Middle frontal gyrus (tissue), 1 donor: ENCODE data around the gene TRIM45.

ENCODE experiments used
- DNase-seq: peaks from one replicate; pipeline ENCODE4 v3.0.0-alpha.2; 2015; ENCODE audit warnings: low spot score; ENCODE audit errors: extremely low spot score

TRIM45 gene

DNA sequence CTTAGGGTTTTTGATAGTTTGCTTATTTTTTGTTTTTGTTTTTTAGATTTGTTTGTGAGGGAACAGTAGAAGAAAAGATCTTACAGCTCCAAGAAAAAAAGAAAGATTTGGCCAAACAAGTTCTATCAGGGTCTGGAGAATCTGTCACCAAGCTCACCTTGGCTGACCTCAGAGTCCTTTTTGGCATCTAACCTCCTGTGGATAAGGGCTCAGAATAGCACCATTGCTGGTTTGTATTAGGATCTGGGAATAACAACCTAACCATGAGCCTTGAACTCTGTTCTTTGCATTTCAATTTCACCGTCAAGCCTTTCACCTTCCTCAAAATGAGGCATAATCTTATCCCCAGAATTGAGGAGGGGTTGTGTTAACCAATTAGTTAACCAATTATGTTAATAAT, 20.2 kb downstream of the TRIM45 start:
- DNase-seq: no peak

DNA sequence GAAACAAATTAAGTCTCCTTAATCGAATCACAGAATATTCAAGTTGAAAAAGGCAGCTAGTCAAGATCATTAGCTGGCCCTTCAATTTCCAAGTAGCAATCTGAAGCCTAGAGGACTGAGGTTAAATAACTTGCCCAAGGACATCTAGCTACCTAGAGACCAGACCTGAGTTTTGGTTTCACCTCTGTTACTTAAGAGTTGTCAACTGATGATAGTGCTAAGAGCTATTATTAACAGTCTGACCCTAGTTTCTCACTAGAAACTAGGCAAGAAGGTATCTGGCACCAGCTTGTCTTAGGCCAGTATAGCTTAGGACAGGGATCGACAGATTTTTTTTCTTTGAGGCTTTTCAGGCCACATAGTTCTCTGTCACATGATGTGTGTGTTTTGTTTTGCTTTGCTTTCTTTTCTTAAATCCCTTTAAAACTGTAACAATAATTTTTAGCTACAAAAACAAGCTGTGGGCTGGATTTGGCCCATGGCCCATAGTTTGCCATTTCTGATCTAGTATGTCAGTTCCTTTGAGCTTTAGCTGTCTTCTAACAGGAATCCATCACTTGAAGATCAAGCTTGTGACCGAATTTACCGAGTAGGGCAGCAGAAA, 23.2 kb downstream of the TRIM45 start:
- DNase-seq: no peak

GRCh38 chr1:117097443-117097842, 24.1 kb downstream of the TRIM45 start:
- DNase-seq: no peak

- DNase-seq: no peak
Observed at GRCh38 chr1:117096951-117097408, 24.6 kb downstream of the TRIM45 start.

- no peak for DNase-seq
Observed at GRCh38 chr1:117094841-117095604, 26.5 kb downstream of the TRIM45 start.

DNA sequence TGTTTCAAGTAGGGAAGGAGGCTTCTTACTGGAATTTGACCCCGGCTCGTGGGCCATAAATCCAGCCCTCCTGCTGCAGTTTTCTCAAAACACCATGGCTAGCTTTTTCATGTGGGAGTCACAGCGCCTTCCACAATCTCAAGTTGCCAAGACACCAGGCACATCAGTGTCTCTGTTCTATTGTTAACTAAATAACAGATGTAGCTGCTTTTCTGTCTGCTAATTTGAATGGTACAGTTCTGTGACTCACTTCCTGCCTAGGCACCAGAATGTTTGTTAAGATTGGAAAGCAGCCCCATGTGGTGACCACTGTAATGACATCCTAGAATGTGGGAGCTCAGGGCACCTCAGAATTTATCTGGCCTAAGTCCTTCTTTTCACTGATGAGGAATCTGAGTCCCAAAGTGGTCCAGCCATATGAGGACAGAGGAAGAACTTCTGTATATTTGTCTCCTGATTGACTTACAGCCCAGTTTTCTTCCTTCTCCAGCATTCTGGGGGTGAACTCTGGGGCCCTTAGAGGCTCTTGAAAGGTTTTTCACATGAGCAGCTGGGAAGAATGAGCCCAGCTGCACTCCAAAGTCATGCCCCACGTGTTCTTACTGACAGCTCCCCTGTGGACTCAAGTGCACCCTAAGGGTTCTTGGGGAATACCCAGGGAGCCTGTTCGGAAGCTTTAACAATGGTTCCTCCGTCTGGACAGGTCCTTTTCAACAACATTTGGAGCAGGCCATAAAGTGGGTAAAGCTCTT, 27.5 kb downstream of the TRIM45 start:
- DNase-seq: peak; percentile 24

- peak; percentile 18 for DNase-seq
Observed at GRCh38 chr1:117093091-117093534, 28.4 kb downstream of the TRIM45 start.

DNA sequence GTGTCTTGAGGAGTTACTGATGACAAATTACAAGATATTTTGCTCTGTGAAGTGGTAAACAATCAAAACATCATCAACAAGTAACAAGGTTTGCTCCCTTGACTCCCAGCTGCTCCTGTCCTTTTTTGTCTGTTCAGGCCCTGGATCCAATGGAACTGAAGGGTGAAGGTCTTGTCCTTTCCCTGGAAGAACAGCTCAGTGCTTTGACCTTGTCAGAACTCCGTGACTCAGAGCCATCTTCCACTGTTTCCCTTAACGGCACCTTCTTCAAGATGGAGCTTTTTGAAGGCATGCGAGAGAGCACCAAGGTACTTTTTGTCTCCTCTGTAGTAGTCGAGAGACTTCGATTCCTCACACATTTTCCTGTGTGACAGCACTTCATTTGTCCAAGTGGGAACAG, 29.0 kb downstream of the TRIM45 start:
- no peak for DNase-seq

DNA sequence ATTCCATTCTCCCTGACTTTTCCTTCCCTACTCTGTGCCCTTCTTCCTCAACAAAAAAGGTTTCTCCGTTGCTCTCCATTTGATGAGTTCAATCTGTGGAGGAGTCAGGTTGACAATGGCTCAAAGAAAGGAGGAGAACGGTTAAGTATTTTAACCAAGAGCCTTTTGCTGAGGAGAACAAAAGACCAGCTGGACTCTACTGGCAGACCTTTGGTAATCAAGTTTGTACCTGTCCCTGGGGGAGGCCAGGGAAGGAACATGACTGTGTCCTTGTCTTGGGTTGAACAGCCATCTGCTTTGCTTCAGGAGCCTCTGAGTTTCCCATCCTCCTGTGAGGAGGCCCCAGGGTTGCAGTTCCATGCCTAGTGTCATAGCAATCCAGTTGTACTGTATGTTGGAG, 31.6 kb downstream of the TRIM45 start:
- DNase-seq: no peak

GRCh38 chr1:117087686-117088085, 33.9 kb downstream of the TRIM45 start:
- DNase-seq: no peak

DNA sequence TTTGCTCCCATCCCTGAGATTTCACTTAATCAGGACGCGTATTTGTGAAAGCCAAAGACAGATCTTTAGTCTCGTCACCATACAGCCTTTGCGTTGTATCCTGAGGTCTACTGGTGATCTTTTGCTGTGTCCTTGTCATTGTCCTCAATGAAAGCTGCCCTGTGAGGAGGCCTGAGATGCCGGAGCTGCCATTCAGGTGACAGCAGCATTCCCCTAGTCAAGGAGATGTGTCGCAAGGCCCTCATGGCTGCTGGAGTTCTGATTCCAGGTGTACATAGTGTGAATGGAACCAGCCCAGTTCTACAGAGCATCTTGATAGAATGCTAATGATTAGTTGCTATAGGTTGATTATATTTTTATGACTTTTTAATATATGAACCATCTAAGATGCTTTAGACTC, 37.3 kb downstream of the TRIM45 start:
- no peak for DNase-seq

GRCh38 chr1:117079737-117080136, 41.8 kb downstream of the TRIM45 start:
- no peak for DNase-seq

GRCh38 chr1:117077267-117077666, 44.3 kb downstream of the TRIM45 start:
- no peak for DNase-seq

DNA sequence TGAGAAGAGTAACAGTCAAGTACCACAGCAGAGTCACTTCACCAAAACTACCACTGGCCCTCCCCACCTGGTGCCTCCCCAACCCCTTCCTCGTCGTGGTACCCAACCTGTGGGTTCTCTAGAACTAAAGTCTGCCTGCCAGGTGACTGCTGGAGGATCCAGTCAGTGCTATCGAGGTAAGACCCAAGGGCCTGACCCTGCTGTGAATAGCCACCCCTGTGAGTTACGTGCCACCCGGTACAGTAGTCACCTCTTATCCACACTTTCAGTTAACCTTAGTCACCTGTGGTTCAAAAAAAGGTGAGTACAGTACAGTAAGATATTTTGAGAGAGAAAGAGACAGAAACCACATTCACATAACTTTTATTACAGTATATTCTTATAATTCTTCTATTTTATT, 44.9 kb downstream of the TRIM45 start:
- DNase-seq: no peak

- no peak for DNase-seq
Observed at GRCh38 chr1:117070124-117070523, 51.4 kb downstream of the TRIM45 start.

- no peak for DNase-seq
Observed at GRCh38 chr1:117069220-117069844, 52.2 kb downstream of the TRIM45 start.

DNA sequence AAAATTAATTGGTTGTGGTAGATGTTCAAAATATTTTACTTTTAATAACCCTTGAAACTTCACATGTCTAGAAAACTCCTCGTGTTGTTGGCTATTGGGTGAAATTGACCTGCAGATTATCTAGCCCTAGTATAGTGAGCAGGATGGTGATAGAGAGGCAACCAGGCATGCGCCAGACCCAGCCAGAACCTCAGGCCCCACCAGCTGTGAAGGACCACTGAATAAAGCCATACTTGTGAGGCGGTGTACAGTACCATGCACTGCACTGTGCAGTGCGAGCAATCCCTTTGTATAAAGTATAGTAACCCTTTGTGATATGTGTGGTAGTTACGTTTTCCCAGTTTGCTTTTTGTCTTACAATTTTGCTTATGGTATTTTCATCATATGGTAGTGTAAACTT, 53.0 kb downstream of the TRIM45 start:
- no peak for DNase-seq

DNA sequence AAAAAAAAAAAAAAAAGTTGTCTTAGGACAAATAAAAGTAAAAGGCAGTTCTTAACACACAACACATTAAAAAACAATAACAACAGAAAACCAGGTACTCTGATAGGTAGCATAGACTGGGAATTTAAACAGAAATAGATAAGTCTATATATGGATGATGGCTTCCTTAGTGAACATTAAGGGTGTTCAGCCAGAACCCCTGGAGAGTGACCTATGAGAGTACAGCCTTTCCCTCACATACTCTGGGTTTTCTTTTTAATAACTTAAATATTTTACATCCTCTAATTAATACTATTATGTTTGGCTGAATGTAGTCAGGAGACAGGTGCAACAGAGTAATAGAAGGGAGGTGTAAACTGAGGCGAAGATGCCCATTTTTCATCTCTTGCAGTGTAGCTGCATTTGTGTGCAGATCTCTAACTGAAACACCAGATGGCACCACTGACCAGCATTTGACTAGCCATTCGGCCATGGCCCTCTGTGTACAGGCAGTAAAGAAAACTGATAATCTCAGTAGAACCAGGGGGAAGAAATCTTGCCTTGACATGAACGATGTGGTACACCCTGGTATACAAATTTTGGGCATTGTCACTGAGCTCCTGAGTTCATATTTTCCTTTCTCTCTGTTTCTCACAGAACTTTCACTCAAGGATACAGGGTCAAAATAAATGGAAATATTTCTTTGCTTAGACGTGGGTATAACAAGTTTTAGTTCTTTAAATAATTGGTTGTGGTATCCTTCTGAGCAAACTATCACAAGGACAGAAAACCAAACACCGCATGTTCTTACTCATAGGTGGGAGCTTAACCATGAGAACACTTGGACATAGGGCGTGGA, 53.8 kb downstream of the TRIM45 start:
- DNase-seq: peak; percentile 44

- no peak for DNase-seq
Observed at GRCh38 chr1:117066367-117066766, 55.2 kb downstream of the TRIM45 start.

- DNase-seq: no peak
Observed at GRCh38 chr1:117061986-117062415, 59.5 kb downstream of the TRIM45 start.
